K562 (cell line): ENCODE results near the gene PLA2G15. TPM values are rescaled to one million over a fixed set of nuclear protein-coding genes. Genes with fewer than 3 reads are reported as not detected.

Experiments
- CBFB ChIP-seq: sonication (generic); formaldehyde crosslinking; IDR thresholded peaks from 2 replicates; pipeline ENCODE4 v1.4.0; 2020; ENCODE audit warnings: mild to moderate bottlenecking, missing genetic modification reagents
- CHCHD3 ChIP-seq: fragments of 250-450 bp; sonication (Bioruptor Pico); IDR thresholded peaks from 2 replicates; pipeline ENCODE4 v2.1.2; 2022; ENCODE audit warnings: mild to moderate bottlenecking
- DMBX1 ChIP-seq: fragments of 250-450 bp; sonication (Bioruptor Pico); IDR thresholded peaks from 2 replicates; pipeline ENCODE4 v1.8.0; 2022; ENCODE audit warnings: inconsistent platforms, mild to moderate bottlenecking, moderate library complexity, borderline replicate concordance
- ELF1 ChIP-seq: fragments of 200-800 bp; sonication (Bioruptor generic); IDR thresholded peaks from 2 replicates; pipeline ENCODE4 v1.6.1; 2016; ENCODE audit warnings: missing genetic modification characterization, missing compliant biosample characterization
- HDAC2 ChIP-seq: fragments of 450-650 bp; IDR thresholded peaks from 2 replicates; pipeline ENCODE4 v1.6.1; 2016; ENCODE audit warnings: mild to moderate bottlenecking
- MCM3 ChIP-seq: fragments of 450-650 bp; IDR thresholded peaks from 2 replicates; pipeline ENCODE4 v1.6.1; 2016
- MXI1 ChIP-seq: IDR thresholded peaks from 2 replicates; pipeline ENCODE4 v1.6.1; 2011; ENCODE audit warnings: low read depth, mild to moderate bottlenecking, improper control_type of control experiment, low read length
- RBM15 ChIP-seq: fragments of 200-400 bp; formaldehyde crosslinking; IDR thresholded peaks from 2 replicates; pipeline ENCODE4 v1.6.1; 2018; ENCODE audit warnings: mild to moderate bottlenecking, low read length, moderate library complexity; ENCODE audit not compliant: insufficient read depth
- RFX5 ChIP-seq: IDR thresholded peaks from 2 replicates; pipeline ENCODE4 v1.6.1; 2011; ENCODE audit warnings: low read depth, mild to moderate bottlenecking, improper control_type of control experiment, low read length
- SIX5 ChIP-seq, 2 experiments: IDR thresholded peaks; 2 replicates each; pipeline ENCODE4 v1.6.1; 2011; ENCODE audit warnings: low read length in 2 of 2, borderline replicate concordance in 1 of 2, low read depth in 1 of 2, mild to moderate bottlenecking in 1 of 2, moderate library complexity in 1 of 2; ENCODE audit not compliant: insufficient read depth in 1 of 2
- SMAD3 ChIP-seq: fragments of 450-650 bp; formaldehyde crosslinking; conservative IDR thresholded peaks from 2 replicates; pipeline ENCODE4 v1.4.0; 2020; ENCODE audit warnings: mild to moderate bottlenecking
- STAT5A ChIP-seq: IDR thresholded peaks from 2 replicates; pipeline ENCODE4 v1.6.1; 2012; ENCODE audit warnings: low read length, inconsistent platforms, borderline replicate concordance
- TOE1 ChIP-seq, 2 experiments: fragments of 450-650 bp in 1 of 2; sonication (generic) in 1 of 2; formaldehyde crosslinking in 1 of 2; IDR thresholded peaks; 2 replicates each; pipeline versions ENCODE4 v1.7.1 to v1.8.0; 2016 to 2022; ENCODE audit warnings: borderline replicate concordance in 2 of 2, mild to moderate bottlenecking in 2 of 2, antibody characterized with exemption in 1 of 2, inconsistent platforms in 1 of 2, low read depth in 1 of 2, missing genetic modification reagents in 1 of 2, moderate library complexity in 1 of 2
- TRIM24 ChIP-seq, 2 experiments: fragments of 450-650 bp; IDR thresholded peaks; 2 replicates each; pipeline ENCODE4 v1.6.1; 2016
- YY1 ChIP-seq, 3 experiments: IDR thresholded peaks; 2 replicates each; pipeline ENCODE4 v1.6.1; 2011; ENCODE audit warnings: low read length in 2 of 3, mild to moderate bottlenecking in 2 of 3, moderate library complexity in 2 of 3, borderline replicate concordance in 1 of 3, control low read depth in 1 of 3, low read depth in 1 of 3; ENCODE audit not compliant: insufficient read depth in 3 of 3, insufficient replicate concordance in 2 of 3, control insufficient read depth in 1 of 3, insufficient read length in 1 of 3; ENCODE audit errors: extremely low read depth in 1 of 3
- ZFP36 ChIP-seq: fragments of 150-350 bp; IDR thresholded peaks from 2 replicates; pipeline ENCODE4 v1.6.1; 2018; ENCODE audit warnings: low read length, low read depth; ENCODE audit not compliant: partially characterized antibody
- ZNF253 ChIP-seq: fragments of 250-450 bp; sonication (Bioruptor Pico); conservative IDR thresholded peaks from 2 replicates; pipeline ENCODE4 v1.6.1; 2021; ENCODE audit warnings: mild to moderate bottlenecking
- polyA plus RNA-seq, 8 experiments: library from polyadenylated mRNA; depleted of rRNA in 4 of 8; stranded (reverse) in 5 of 8; unstranded in 3 of 8; fragments of >200 nt; fragmentation: Nextera tagmentation in 2 of 8; fragmentation: Illumina TruSeq in 1 of 8; extraction: Ambion mirVana in 2 of 8; extraction: Trizol in 1 of 8; gene quantifications; 2 replicates each; pipeline versions ENCODE4 v1.2.1 to v1.2.3, GENCODE V29; 2011 to 2014; ENCODE audit warnings: inconsistent platforms in 1 of 8, missing spikeins in 1 of 8
- total RNA-seq, 7 experiments: library from RNA; depleted of rRNA in 6 of 7; stranded (reverse); fragments of >200 nt in 6 of 7; fragmentation: Illumina TruSeq in 2 of 7; extraction: Trizol in 2 of 7; gene quantifications; 2 replicates each; pipeline versions ENCODE4 v1.2.1 to v1.2.3, GENCODE V29; 2011 to 2021; ENCODE audit warnings: low replicate concordance in 1 of 7
- TF ChIP-seq, protein P1 (sequence below): fragments of 450-650 bp; formaldehyde crosslinking; IDR thresholded peaks from 2 replicates; pipeline ENCODE4 v1.4.0; 2020; ENCODE audit warnings: mild to moderate bottlenecking, mixed read lengths
- TF ChIP-seq, protein P2 (sequence below): sonication (generic); formaldehyde crosslinking; IDR thresholded peaks from 2 replicates; pipeline ENCODE4 v1.8.1; 2022; ENCODE audit warnings: missing genetic modification reagents
- TF ChIP-seq, protein P3 (sequence below): IDR thresholded peaks from 2 replicates; pipeline ENCODE4 v1.6.1; 2011; ENCODE audit not compliant: insufficient read length; ENCODE audit errors: extremely low read depth
- TF ChIP-seq, protein P4 (sequence below): fragments of 250-450 bp; sonication (Bioruptor Pico); IDR thresholded peaks from 2 replicates; pipeline ENCODE4 v1.8.0; 2022; ENCODE audit warnings: moderate library complexity, mild to moderate bottlenecking, inconsistent platforms

PLA2G15 gene
- total and polyA plus RNA-seq, 9 of the 15 experiments (the other 6 are each of a cell fraction or from before 2014, with no cell fraction given), result 0.42 to 8.6 (median 4.8) TPM

GRCh38 chr16:68244903-68245853 lies at the start of gene PLA2G15 (continued):
- TF ChIP-seq YY1 (IDR thresholded peaks at IDR 0.05; ENCODE audit: borderline replicate concordance in 1 of 3, control insufficient read depth in 1 of 3, extremely low read depth in 1 of 3, insufficient read depth in 3 of 3, insufficient read length in 1 of 3, insufficient replicate concordance in 2 of 3, low read depth in 1 of 3, low read length in 2 of 3) (peak in 2 of 3 experiments; percentile 40 to 44), RFX5 (no peak), ZFP36 (no peak), SMAD3 (CRISPR knock-in tag) (no peak), CBFB (CRISPR knock-in tag) (no peak), ELF1 (tag) (peak; percentile 81), TRIM24 (IDR thresholded peaks at IDR 0.05) (no peak; a peak in 1 of 4 replicates), CHCHD3 (no peak), MXI1 (peak; percentile 36; the same call in 1 of the 2 replicates), STAT5A (no peak), ZNF253 (CRISPR knock-in tag) (no peak), TOE1 (IDR thresholded peaks at IDR 0.05; ENCODE audit: borderline replicate concordance) (peak; percentile 84; the same call in 1 of the 2 replicates), TOE1 (CRISPR knock-in tag; IDR thresholded peaks at IDR 0.05; ENCODE audit: borderline replicate concordance, low read depth) (no peak), RBM15 (no peak), HDAC2 (peak; percentile 75; the same call in 1 of the 2 replicates), DMBX1 (CRISPR knock-in tag) (no peak), MCM3 (no peak), SIX5 (IDR thresholded peaks at IDR 0.05; ENCODE audit: borderline replicate concordance in 1 of 2, insufficient read depth in 1 of 2, low read depth in 1 of 2, low read length in 2 of 2) (no peak)
- TF ChIP-seq, protein P1, sequence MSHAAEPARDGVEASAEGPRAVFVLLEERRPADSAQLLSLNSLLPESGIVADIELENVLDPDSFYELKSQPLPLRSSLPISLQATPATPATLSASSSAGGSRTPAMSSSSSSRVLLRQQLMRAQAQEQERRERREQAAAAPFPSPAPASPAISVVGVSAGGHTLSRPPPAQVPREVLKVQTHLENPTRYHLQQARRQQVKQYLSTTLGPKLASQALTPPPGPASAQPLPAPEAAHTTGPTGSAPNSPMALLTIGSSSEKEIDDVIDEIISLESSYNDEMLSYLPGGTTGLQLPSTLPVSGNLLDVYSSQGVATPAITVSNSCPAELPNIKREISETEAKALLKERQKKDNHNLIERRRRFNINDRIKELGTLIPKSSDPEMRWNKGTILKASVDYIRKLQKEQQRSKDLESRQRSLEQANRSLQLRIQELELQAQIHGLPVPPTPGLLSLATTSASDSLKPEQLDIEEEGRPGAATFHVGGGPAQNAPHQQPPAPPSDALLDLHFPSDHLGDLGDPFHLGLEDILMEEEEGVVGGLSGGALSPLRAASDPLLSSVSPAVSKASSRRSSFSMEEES (CRISPR knock-in tag), result no peak
- TF ChIP-seq, protein P2, sequence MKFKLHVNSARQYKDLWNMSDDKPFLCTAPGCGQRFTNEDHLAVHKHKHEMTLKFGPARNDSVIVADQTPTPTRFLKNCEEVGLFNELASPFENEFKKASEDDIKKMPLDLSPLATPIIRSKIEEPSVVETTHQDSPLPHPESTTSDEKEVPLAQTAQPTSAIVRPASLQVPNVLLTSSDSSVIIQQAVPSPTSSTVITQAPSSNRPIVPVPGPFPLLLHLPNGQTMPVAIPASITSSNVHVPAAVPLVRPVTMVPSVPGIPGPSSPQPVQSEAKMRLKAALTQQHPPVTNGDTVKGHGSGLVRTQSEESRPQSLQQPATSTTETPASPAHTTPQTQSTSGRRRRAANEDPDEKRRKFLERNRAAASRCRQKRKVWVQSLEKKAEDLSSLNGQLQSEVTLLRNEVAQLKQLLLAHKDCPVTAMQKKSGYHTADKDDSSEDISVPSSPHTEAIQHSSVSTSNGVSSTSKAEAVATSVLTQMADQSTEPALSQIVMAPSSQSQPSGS (CRISPR knock-in tag), result no peak
- TF ChIP-seq, protein P3, sequence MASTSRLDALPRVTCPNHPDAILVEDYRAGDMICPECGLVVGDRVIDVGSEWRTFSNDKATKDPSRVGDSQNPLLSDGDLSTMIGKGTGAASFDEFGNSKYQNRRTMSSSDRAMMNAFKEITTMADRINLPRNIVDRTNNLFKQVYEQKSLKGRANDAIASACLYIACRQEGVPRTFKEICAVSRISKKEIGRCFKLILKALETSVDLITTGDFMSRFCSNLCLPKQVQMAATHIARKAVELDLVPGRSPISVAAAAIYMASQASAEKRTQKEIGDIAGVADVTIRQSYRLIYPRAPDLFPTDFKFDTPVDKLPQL, result no peak
- TF ChIP-seq, protein P4, sequence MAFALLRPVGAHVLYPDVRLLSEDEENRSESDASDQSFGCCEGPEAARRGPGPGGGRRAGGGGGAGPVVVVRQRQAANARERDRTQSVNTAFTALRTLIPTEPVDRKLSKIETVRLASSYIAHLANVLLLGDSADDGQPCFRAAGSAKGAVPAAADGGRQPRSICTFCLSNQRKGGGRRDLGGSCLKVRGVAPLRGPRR (CRISPR knock-in tag), result no peak
